HG03064 (cell line): ENCODE measurements around the gene SF3B3.
"Not testable (repeated sequence)": the region's sequence is repeated elsewhere in the genome, so short reads cannot be mapped to it uniquely, and the experiment has no call there.

ENCODE experiments used
- ATAC-seq: cut with Tn5 transposase; IDR thresholded peaks from one replicate; pipeline ENCODE4 v1.9.1; 2021; ENCODE audit warnings: low read depth; ENCODE audit not compliant: unreplicated experiment

Gene SF3B3

DNA sequence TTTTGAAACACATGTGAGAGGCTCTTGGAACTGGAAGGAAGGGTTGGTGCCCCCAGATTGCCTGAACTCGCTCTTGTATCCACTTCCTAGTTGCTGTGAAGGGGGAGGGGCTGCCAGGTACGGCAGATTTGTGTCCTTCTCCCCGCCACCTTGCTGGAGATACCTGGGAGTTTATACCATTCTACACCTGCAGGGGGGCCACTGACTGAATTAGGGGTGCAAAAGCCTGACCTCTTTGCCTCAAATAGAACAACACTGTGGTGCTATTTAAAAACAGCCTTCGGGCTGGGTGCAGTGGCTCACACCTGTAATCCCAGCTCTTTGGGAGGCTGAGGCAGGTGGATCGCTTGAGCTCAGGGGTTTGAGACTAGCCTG is 87.6 kb downstream of the SF3B3 start:
- ATAC-seq: no peak

DNA sequence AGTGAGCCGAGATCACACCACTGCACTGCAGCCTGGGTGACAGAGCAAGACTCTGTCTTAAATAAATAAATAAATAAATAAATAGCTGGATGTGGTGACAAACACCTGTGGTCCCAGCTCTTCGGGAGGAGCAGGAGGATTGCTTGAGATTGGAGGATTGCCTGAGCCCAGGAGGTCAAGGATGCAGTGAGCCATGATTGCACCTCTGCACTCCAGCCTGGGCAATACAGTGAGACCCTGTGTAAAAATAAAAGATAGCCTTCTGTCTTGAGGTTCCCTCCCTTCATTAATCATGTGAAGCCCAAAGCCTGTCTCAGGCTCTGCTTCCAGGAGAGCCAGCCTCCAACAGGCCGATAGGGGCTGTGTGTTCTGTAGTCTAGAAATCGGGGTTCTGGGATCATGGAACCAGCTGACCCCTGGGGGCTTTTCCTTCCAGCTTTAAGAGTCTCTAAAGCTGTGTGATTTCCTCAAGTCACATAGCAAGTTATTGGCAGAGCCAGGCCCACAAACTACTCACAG is 88.2 kb downstream of the SF3B3 start:
- no peak for ATAC-seq

DNA sequence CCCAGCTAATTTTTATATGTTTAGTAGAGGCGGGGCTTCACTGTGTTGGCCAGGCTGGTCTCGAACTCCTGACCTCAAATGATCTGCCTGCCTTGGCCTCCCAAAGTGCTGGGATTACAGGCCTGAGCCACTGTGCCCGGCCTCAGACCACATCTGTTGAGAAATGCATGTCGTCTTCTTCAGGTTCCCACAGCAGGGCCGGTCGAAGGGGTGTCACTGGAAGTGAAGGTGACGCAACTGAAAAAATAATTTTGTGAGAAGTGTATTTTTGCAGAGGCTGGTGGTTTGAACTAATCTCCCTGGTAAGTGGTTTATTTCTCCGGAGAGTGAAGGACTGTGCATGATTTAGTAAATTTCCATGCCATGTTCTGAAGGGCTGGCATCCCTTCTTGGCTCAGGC is 89.3 kb downstream of the SF3B3 start:
- no peak for ATAC-seq

DNA sequence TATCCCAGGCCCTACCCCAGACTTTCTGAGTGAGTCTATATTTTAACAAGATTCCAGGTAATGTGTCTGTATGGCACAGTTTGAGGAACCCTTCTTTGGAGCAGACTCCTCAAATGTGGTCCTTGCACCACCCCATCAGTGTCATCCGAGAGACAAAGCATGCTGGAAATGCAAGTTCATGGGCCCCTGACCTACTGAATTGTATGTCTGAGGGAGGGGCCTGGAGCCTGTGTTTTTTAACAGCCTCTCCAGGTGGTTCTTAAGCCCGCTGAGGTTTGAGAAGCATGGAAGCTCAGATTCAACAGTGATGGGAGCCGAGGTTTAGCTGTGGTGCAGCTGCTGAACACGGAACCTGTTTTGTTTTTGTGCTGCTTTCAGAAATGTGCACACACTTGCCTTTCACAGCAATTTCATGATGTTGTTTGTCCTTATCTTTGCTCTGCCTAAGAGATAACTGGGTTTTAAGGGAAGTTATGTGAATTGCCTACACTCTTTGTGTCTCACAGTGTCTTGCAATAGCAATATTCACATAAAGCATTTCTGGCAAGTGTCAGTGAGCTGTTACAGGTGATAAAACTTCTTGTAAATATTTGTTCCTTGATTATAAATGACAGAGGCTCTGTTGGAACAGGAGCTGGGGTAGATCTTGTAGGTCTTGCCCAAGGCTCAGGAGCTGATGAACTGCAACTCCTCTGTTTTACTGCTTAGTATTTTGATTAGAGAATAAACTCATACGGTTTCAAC is 90.8 kb downstream of the SF3B3 start:
- ATAC-seq: no peak

DNA sequence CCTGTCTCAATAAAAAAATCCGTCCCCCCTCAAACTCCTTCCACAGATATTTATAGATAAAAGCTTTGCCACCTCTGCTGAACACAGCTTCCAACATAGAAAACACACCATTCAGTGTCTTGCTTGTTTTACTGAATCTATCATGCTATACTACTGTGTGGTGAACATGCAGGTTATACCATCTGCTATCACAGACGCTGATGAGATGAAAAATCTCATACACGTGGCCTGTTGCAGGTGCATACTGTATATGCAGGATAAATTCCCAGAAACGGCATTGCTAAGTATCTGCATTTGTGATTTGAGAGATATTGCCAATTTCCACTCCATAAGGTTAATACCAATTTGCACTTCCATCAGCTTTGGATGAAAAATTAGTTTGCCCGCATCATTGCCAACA is 92.3 kb downstream of the SF3B3 start:
- ATAC-seq: no peak

DNA sequence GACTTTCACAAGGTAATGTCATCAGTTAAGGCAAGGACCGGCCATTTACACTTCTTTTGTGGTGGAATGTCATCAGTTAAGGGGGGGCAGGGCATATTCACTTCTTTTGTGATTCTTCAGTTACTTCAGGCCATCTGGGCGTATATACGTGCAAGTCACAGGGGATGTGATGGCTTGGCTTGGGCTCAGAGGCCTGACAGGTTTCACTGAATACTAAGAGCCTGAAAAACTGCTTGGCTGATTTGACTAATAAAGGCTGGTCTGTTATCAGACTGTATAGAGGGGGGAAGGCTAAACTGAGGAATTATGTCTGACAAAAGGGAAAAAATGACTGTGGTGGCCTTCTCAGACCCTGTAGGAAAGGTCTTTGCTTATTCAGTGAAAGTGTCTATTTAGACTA is 98.2 kb downstream of the SF3B3 start:
- ATAC-seq: not testable (repeated sequence)
